SU-DHL-6 (cell line): ENCODE data around the gene MADD.

Source experiments
- H2AFZ ChIP-seq: fragments of 200-600 bp; sonication (generic); 2 replicates; pipeline ENCODE4 v1.6.1; 2014; ENCODE audit warnings: low read depth, mild to moderate bottlenecking, moderate library complexity, mixed read lengths, antibody characterized with exemption, low read length; ENCODE audit not compliant: severe bottlenecking
- H3F3A ChIP-seq: fragments of 200-600 bp; shearing (Covaris generic); 2 replicates; pipeline ENCODE4 v1.6.0; 2016; ENCODE audit warnings: antibody characterized with exemption, mild to moderate bottlenecking; ENCODE audit not compliant: insufficient read depth
- H3K27ac ChIP-seq: fragments of 200-600 bp; sonication (generic); 2 replicates; pipeline ENCODE4 v1.5.1; 2016; ENCODE audit warnings: low read depth, mild to moderate bottlenecking, low read length, moderate library complexity, mixed read lengths
- H3K27me3 ChIP-seq: fragments of 200-600 bp; sonication (generic), shearing (Covaris generic); 2 replicates; pipeline ENCODE4 v1.6.0; 2014; ENCODE audit warnings: mild to moderate bottlenecking, low read length
- H3K36me3 ChIP-seq: fragments of 200-600 bp; sonication (generic); 2 replicates; pipeline ENCODE4 v1.6.1; 2014; ENCODE audit warnings: mild to moderate bottlenecking, low read length, mixed read lengths
- H3K4me2 ChIP-seq: fragments of 300-600, 200-600 bp; shearing (Covaris generic), sonication (generic); 2 replicates; pipeline ENCODE4 v1.6.0; 2014; ENCODE audit warnings: low read length, low read depth, mild to moderate bottlenecking; ENCODE audit not compliant: poor library complexity, severe bottlenecking
- H3K4me3 ChIP-seq: fragments of 200-600 bp; sonication (generic); 2 replicates; pipeline ENCODE4 v1.5.1; 2014; ENCODE audit warnings: antibody characterized with exemption, low read length, mild to moderate bottlenecking, mixed read lengths; ENCODE audit not compliant: insufficient read depth, poor library complexity, severe bottlenecking
- H3K79me2 ChIP-seq: fragments of 200-600 bp; sonication (generic); 2 replicates; pipeline ENCODE4 v1.6.1; 2014; ENCODE audit warnings: mild to moderate bottlenecking, low read length, moderate library complexity; ENCODE audit not compliant: insufficient read depth
- H3K9ac ChIP-seq: fragments of 200-600 bp; sonication (generic); 2 replicates; pipeline ENCODE4 v1.7.0; 2014; ENCODE audit warnings: mild to moderate bottlenecking, low read length
- H3K9me2 ChIP-seq: fragments of 200-600 bp; sonication (generic); replicated peaks from 2 replicates; pipeline ENCODE4 v1.6.1; 2014; ENCODE audit warnings: low read length; ENCODE audit not compliant: insufficient read depth
- H3K9me3 ChIP-seq: fragments of 200-600 bp; sonication (generic); 2 replicates; pipeline ENCODE4 v1.6.1; 2014; ENCODE audit warnings: low read length, mixed read lengths; ENCODE audit not compliant: insufficient read depth
- H4K20me1 ChIP-seq: fragments of 200-600 bp; sonication (generic); 2 replicates; pipeline ENCODE4 v1.6.1; 2014; ENCODE audit warnings: low read depth, mild to moderate bottlenecking, antibody characterized with exemption, low read length, moderate library complexity, mixed read lengths
- CTCF ChIP-seq: fragments of 200-600 bp; sonication (generic); IDR thresholded peaks from one replicate; pipeline ENCODE4 v1.5.1; 2017; ENCODE audit warnings: antibody characterized with exemption, mild to moderate bottlenecking, low read length, moderate library complexity; ENCODE audit not compliant: insufficient read depth, poor library complexity, severe bottlenecking
- EZH2phosphoT487 ChIP-seq: fragments of 200-600 bp; sonication (generic), shearing (Covaris generic); conservative IDR thresholded peaks from 2 replicates; pipeline ENCODE4 v1.6.1; 2018; ENCODE audit warnings: mild to moderate bottlenecking, antibody characterized with exemption, low read length, moderate library complexity, mixed read lengths

MADD gene

GRCh38 chr11:47280860-47281259, 10.9 kb downstream of the MADD start:
- Histone ChIP-seq H3K4me2 (no peak overlapping the region), H2AFZ (no peak overlapping the region), H3K79me2 (no peaks in the 10 kb centered on the region), H4K20me1 (no peaks in the 10 kb centered on the region), H3K9me3 (no peaks in the 10 kb centered on the region), H3K27ac (no peak overlapping the region), H3K4me3 (no peak overlapping the region), H3K9me2 (no peaks in the 10 kb centered on the region), H3K9ac (no peak overlapping the region), H3K36me3 (peaks cover 20% of the 10 kb centered on the region; the same call in 1 of the 2 replicates), H3F3A (peaks cover 4% of the 10 kb centered on the region; the same call in 1 of the 2 replicates), H3K27me3 (no peaks in the 10 kb centered on the region)
- TF ChIP-seq EZH2phosphoT487 (no peak), CTCF (no peak)

GRCh38 chr11:47282462-47282861, 12.5 kb downstream of the MADD start:
- Histone ChIP-seq H3F3A (peaks cover 4% of the 10 kb centered on the region; the same call in 1 of the 2 replicates), H3K27me3 (no peaks in the 10 kb centered on the region), H3K4me2 (no peak overlapping the region), H3K79me2 (no peaks in the 10 kb centered on the region), H3K9me2 (no peaks in the 10 kb centered on the region), H4K20me1 (no peaks in the 10 kb centered on the region), H3K9ac (no peak overlapping the region), H3K27ac (no peak overlapping the region), H2AFZ (no peak overlapping the region), H3K36me3 (peaks cover 16% of the 10 kb centered on the region; the same call in 1 of the 2 replicates), H3K4me3 (no peak overlapping the region), H3K9me3 (no peaks in the 10 kb centered on the region)
- TF ChIP-seq CTCF: no peak
- no peak for TF ChIP-seq EZH2phosphoT487

- H3K9me2 ChIP-seq: no peaks in the 10 kb centered on the region
- H2AFZ ChIP-seq: no peak overlapping the region
- H3K27ac ChIP-seq: no peak overlapping the region
- H3K4me3 ChIP-seq: no peak overlapping the region
- peaks cover 4% of the 10 kb centered on the region; the same call in 1 of the 2 replicates for H3K36me3 ChIP-seq
- no peaks in the 10 kb centered on the region for H3F3A ChIP-seq
- H3K9ac ChIP-seq: no peak overlapping the region
- no peaks in the 10 kb centered on the region for H3K79me2 ChIP-seq
- no peaks in the 10 kb centered on the region for H3K9me3 ChIP-seq
- no peak overlapping the region for H3K4me2 ChIP-seq
- H4K20me1 ChIP-seq: no peaks in the 10 kb centered on the region
- no peaks in the 10 kb centered on the region for H3K27me3 ChIP-seq
- TF ChIP-seq EZH2phosphoT487: no peak
- no peak for TF ChIP-seq CTCF
Measured at GRCh38 chr11:47284151-47284550, 14.2 kb downstream of the MADD start.
